ENCODE measurements around the gene PTPRF.
"Not testable (repeated sequence)": the region's sequence is repeated elsewhere in the genome, so short reads cannot be mapped to it uniquely, and the experiment has no call there.

PTPRF gene

DNA sequence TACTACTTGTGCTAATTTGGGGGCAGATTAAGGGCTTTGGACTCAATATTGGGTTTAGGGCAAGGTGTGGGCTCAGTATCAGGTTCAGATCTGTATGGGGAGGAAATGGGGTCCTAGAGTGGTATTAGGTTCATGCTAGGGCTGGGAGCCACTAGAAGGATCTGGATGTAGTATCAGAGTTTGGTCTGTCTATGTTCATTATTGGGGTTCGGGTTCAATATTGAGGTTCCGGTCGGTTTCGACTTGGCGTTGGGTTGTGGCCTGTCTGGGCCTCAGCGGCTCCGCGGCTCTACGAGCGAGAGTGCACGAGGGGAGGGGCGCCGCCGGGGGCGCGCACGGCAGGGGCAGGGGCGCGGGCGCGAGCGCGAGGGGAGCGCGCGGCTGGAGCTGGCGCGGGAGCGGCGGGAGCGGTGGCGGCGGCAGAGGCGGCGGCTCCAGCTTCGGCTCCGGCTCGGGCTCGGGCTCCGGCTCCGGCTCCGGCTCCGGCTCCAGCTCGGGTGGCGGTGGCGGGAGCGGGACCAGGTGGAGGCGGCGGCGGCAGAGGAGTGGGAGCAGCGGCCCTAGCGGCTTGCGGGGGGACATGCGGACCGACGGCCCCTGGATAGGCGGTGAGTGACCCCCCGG, at the start of gene PTPRF:
PTPRF (plus strand) TSS at position 401 of the 624 bp plus-strand sequence. CDS start 14,193 bp downstream, outside the sequence.
- DNase-seq, result peak; percentile 25 to 58

DNA sequence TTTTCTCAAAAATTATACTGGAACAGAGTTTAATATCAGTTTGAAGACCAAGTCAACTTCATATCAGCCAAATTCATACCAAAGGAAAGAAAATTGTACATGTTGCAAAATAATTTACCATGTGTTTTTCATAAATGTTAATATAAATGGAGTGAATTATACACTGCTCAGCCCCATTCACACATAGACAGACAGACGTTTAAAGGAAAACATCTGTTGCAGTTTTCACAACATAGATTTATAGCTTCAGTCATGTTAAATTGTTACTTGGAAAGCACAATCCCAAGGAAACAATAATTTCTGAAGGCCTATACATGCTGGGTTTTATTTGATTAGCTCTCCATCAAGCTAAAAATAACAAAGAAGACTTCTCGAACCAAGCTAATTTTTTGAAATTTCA, 49.2 kb upstream of the PTPRF start:
- DNase-seq, result no peak

DNA sequence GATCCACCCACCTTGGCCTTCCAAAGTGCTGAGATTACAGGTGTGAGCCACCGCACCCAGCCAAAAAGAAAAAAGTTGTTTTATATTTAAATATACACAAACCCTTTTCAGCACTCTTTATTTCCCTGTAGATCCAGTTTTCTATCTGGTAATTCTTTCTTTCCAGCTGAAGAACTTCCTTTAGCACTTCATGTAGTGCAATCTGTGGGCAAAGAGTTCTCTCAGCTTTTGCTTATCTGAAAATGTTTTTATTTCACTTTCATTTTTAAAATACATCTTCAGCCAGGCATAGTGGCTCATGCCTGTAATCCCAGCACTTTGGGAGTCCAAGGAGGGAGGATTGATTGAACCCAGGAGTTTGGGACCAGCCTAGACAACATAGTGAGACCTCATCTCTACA, 48.5 kb upstream of the PTPRF start:
- DNase-seq, result no peak

GRCh38 chr1:43484367-43484766, 46.3 kb upstream of the PTPRF start:
- no peak for DNase-seq

DNA sequence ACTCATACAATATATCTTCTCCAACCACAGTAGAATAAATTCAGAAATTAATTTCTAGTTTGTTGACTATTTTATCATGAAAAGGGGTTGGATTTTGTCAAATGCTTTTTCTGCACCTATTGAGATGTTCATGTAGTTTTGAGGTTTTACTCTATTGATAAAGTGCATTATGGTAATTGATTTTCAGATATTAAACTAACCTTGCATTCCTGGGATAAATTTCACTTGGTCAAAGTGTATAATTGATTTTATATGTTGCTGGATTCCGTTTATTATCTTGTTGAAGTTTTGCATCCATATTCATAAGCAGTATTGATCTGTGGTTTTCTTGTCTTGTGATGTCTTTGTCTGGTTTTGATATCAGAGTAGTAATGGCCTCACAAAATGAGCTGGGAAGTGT, 42.5 kb upstream of the PTPRF start:
- DNase-seq, result no peak

DNA sequence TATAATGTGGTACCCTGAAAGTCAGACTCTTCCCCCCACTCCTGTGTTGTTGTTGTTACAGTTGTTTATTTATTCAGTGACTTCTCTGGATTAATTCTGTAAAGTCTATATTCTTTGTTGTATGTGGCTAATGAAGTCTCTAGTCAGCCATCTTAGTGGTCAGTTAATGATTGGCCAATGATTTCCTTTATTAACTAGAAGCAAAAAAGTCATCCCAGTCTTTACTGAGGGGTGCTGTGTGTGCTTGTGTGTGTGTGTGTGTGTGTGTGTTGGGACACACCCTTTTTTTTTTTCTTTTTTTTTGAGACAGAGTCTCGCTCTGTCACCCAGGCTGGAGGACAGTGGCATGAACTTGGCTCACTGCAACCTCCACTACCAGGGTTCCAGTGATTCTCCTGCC, 39.6 kb upstream of the PTPRF start:
- no peak for DNase-seq

DNA sequence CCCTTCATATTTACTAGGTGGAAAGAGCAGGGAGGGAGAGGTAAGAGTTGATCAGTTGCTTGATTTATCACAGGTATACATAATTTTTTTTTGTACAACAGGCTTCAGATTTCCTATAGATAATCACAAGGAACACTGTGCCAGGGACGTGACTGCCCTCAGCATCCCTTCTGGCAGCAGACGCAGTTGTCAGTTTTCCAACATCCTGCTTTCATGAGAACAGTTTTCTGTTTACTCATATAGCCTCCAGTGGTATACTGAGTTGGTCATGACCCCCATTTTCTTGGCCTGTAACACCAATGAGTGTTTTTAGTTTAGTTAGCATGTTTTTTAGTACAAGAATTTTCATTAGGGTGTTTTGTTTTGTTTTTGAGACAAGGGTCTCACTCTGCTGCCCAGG, 37.9 kb upstream of the PTPRF start:
- no peak for DNase-seq

GRCh38 chr1:43493661-43494450, 36.8 kb upstream of the PTPRF start:
- no peak for DNase-seq

DNA sequence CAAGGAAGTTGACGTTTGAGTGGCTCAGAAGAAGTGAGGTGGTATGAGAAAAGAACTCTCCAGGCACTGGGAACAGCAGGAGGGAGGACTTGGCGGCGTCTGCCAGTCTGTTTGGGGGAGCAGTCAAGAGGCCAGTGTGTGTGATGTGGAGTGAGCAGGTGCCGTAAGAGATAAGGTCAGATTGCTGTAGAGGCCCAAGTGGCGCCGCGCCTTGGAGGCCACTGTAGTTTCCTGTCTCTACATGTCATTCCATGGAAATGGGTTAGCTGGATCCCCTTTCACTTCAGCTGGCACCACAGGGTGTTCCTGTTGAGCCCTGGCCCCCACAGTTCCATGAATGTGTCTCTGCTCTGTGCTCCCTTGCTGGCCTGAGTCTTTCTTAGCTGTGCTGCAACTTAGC, 35.5 kb upstream of the PTPRF start:
- no peak for DNase-seq

DNA sequence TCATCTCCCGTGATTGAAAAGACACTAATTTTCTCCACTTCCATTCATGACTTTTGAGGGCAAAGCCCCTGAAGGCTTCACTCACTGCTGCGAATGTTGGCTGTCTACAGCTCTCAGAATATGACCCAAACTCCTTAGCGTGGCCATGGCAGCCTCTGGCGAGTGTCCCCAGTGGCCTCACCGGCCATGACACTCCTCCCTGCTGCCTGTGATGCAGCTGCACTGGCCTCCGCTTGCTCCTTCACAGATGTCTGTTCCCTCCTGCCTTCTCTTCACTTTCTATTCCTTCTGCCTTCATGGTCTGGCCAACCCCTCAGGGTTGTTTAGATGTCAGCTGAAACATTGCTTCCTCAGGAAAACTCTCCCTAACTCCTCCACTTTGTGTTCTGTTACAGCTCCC, 30.8 kb upstream of the PTPRF start:
- DNase-seq, result no peak

DNA sequence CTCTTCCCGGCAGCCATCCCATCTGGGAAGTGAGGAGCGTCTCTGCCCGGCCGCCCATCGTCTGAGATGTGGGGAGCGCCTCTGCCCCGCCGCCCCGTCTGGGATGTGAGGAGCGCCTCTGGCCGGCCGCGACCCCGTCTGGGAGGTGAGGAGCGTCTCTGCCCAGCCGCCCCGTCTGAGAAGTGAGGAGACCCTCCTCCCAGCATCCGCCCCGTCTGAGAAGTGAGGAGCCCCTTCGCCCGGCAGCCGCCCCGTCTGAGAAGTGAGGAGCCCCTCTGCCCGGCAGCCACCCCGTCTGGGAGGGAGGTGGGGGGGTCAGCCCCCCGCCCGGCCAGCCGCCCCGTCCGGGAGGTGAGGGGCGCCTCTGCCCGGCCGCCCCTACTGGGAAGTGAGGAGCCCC, 28.9 kb upstream of the PTPRF start:
- DNase-seq, result not testable (repeated sequence)

- DNase-seq, result no peak
These were observed 27.1 kb upstream of the PTPRF start for GRCh38 chr1:43503534-43503933.

- no peak for DNase-seq
These were observed 25.5 kb upstream of the PTPRF start for GRCh38 chr1:43505077-43505780.

DNA sequence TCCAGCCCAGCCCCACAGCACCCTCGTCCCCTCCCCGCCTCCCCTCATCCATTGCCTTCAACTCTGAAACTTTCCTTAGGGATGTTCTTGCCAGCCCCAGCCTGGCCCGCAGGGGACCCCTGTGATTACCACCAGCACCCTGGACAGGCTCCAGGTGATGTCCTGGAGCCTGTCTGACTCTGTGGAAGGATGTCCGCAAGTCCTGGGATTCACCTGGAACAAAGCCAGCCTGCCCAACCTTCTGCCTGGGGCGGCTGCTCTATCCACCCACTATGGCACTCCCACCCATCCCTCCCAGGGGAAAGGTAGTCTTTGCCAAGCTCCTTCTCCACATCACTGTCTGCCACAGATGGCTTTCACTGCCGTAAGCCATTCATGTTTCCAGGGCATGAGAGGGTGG, 24.4 kb upstream of the PTPRF start:
- no peak for DNase-seq

DNA sequence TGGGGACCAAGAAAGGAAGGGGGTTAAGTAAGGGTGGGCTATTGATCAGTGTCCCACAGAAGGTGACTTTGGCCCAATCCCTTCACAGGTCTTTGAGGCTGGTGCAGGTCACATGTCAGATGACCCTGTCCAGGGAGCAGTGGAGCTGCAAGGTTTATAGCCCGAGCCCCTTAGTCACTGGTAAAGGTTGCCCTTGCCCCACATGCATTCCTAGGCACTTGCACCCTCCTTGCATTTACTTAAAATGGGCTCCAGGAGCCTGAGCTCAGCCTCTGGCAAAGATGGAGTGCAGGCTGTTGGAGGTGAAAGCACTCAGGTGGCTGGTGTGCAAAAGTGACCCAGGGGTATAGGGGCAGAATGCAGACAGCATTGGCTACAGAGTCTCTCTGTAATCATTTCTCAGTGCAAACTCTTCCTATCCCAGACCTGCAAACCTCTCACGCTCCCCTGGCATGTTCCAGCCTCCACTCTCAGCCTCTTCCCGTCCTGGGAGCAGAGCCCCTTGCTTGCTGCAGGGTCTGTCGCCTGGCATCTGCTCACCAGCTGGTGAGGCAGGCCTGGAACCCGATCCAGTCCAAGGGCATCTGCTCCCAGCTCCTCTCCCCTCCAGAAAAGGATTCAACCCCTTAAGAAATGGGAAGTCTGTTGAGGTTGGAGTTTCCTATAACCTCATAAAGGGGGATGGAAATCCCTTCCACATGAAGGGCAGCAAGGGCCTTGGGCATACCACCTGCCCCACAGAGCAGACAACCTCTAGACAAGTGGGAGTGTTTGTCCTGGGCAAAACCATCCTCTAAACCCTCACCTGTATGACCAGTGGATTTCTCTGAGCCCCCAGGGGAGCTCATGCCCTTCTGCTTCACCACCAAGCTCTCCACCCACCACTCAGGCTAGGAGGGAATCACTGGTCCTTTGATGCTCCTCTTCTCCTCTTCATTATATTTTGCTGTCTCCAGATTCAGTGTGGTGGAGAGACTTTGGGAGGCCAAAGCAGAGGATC, 23.1 kb upstream of the PTPRF start:
- no peak for DNase-seq

DNA sequence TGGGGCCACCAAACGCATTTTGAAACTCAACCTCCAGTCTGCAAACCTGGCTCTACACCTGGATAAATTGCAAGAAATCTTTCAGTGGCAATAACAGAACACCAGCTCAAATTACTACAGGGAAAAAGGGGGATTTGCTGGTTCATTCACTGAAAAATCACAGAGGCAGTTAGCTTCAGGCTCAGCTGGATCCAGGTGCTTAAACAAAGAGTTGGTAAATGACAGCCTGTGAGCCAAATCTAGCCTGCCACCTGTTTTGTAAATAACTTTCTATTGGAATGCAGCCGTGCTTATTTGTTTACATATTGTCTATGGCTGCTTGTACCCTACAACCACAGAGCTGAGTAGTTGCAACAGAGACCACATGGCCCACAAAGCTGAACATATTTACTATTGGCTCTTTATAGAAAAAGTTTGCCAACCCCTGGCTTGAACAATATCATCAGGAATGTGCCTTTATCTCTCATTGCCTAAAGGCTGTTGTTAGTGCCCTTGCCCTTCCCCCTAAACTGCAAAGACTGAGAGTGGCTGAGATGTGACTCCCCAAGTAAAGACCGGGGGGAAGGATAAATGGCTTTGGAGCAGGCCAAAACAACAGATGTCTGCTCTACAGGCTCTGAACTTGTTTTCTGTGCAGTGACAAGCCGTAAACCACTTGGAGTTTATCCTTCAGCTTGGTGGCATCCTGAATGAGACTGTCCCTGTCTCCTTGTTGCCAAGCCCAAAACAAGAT, 21.5 kb upstream of the PTPRF start:
- DNase-seq, result no peak

- DNase-seq, result no peak
These were observed 20.8 kb upstream of the PTPRF start for GRCh38 chr1:43509740-43510375.

- no peak for DNase-seq
These were observed 20.1 kb upstream of the PTPRF start for GRCh38 chr1:43510621-43511020.

DNA sequence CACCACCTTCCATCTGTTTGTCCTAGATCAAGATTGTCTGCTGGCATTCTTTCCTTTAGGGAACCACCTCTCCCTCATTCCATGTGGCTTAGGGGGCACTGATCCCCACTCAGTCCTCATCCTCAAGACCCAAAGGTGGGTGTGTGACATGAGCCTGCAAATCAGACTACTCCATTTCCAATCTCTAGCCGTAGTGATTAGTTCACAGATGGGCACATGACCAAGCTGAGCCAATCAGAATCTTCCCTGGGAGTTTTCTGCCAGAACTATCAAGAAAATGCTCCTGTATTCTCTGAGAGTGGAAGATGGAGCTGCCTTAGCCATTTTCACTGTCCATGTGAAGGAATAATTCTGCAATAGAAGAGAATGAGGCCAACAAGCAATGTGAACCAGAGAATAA, 19.3 kb upstream of the PTPRF start:
- no peak for DNase-seq

DNA sequence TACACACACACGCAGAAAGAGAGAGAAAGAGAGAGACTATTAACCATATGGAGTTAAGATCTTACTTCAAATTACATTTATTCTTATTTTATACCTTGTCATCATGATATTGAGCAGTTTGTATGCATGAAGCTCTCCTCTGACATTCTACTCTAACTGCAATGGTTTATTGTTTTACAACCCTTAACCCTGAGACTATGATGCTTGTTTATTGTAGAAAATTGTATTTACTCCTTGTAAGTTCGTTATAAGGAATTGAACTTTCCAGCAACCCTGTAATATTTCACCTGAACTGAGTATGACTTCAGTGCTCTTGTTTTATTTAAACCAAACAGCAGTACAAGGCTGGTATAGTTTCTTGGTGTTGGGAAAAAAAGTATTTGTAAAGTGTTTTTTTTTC, 18.6 kb upstream of the PTPRF start:
- no peak for DNase-seq

GRCh38 chr1:43512681-43513080, 18.0 kb upstream of the PTPRF start:
- DNase-seq, result no peak
